H1 (cell line): ENCODE results near the gene RAB10. TPM values are rescaled to one million over a fixed set of nuclear protein-coding genes. Genes with fewer than 3 reads are reported as not detected.

Experiments
- BACH1 ChIP-seq: IDR thresholded peaks from 2 replicates; pipeline ENCODE4 v1.6.1; 2012; ENCODE audit warnings: low read length, improper control_type of control experiment
- CHD1 ChIP-seq: IDR thresholded peaks from 2 replicates; pipeline ENCODE4 v1.6.1; 2012; ENCODE audit warnings: low read depth, low read length, improper control_type of control experiment
- GABPA ChIP-seq: IDR thresholded peaks from 2 replicates; pipeline ENCODE4 v1.6.1; 2011; ENCODE audit warnings: mild to moderate bottlenecking, low read length, moderate library complexity, borderline replicate concordance; ENCODE audit not compliant: insufficient read depth
- RNF2 ChIP-seq: fragments of 200-900, 300-1000 bp; sonication (generic); IDR thresholded peaks from 2 replicates; pipeline ENCODE4 v1.7.1; 2016; ENCODE audit warnings: borderline replicate concordance, low read depth, mild to moderate bottlenecking, antibody characterized with exemption, low read length; ENCODE audit not compliant: poor library complexity, severe bottlenecking; ENCODE audit errors: missing control alignments
- SP2 ChIP-seq: IDR thresholded peaks from 2 replicates; pipeline ENCODE4 v1.6.1; 2012; ENCODE audit warnings: mild to moderate bottlenecking, low read length, inconsistent platforms
- TCF12 ChIP-seq: IDR thresholded peaks from 2 replicates; pipeline ENCODE4 v1.6.1; 2011; ENCODE audit warnings: low read depth, mild to moderate bottlenecking, low read length
- polyA plus RNA-seq, 7 experiments: library from polyadenylated mRNA; depleted of rRNA in 3 of 7; stranded (reverse) in 5 of 7; unstranded in 2 of 7; fragments of >200 nt in 5 of 7; fragments of 200-250 nt in 2 of 7; gene quantifications; 1 replicate in 5 of 7; 2 replicates in 1 of 7; 4 replicates in 1 of 7; pipeline versions ENCODE4 v1.2.1 to v1.2.3, GENCODE V29; 2011 to 2013; ENCODE audit warnings: missing spikeins in 2 of 7, mixed read lengths in 2 of 7
- total RNA-seq: library from RNA; stranded (reverse); fragmentation: NEBNext Ultra II Directional; extraction: Animal tissue kit (Norgen Biotek cat#: 25700); gene quantifications from 2 replicates; pipeline ENCODE4 v1.2.1, GENCODE V29; 2021

Gene RAB10
- total and polyA plus RNA-seq, 2 of the 8 experiments (the other 6 are each of a cell fraction or from before 2014, with no cell fraction given): 42.6 to 136 TPM

DNA sequence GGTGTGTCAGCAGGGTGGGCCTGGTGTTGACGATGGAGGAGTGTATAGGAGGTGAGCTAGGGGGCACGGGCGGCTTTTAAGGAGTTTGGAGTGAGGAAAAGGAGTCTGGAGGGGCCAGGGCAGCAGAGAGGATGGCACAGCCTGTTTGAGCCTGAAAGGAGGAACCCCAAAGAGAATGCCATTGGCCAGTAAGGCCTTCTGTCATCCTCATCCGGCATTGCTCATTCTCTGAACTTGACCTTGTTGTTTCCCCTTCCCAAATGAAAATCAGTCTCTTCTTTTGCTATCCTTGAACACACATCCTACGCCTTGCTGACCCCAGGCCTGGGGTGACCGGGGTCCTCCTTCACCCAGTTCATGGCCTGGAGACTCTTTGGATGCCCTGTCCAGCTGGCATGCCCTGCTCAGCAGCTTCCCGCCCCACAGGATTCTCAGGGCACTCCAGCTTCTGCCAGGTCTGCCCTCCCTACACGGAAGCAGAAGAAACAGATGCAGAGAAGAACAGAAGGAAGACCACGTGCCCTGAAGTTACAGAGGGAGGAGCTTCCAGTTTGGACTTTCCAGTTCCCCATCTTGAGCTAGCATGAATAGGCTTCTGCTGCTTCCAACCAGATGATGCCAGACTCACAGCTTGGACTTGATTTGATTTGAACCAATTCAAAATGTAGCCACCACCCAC is 31.1 kb upstream of the RAB10 start (continued):
- TF ChIP-seq RNF2 (no peak), SP2 (no peak), BACH1 (no peak), TCF12 (no peak), GABPA (no peak), CHD1 (no peak)
